Activated CD8-positive, alpha-beta memory T cell treated with anti-CD3 and anti-CD28 coated beads for 24 hours (primary cell): ENCODE data around the gene HOXA10.

Experiments
- DNase-seq: peaks from one replicate; pipeline ENCODE4 v3.0.0-alpha.2; 2020

Gene HOXA10

GRCh38 chr7:27165089-27165995, 8.8 kb downstream of the HOXA10 start, which contains the start of gene HOXA9:
Gene HOXA9, minus strand, starts transcription at chr7:27165537. Its CDS starts 80 bp downstream, at chr7:27165457.
- DNase-seq: peak; percentile 71

DNA sequence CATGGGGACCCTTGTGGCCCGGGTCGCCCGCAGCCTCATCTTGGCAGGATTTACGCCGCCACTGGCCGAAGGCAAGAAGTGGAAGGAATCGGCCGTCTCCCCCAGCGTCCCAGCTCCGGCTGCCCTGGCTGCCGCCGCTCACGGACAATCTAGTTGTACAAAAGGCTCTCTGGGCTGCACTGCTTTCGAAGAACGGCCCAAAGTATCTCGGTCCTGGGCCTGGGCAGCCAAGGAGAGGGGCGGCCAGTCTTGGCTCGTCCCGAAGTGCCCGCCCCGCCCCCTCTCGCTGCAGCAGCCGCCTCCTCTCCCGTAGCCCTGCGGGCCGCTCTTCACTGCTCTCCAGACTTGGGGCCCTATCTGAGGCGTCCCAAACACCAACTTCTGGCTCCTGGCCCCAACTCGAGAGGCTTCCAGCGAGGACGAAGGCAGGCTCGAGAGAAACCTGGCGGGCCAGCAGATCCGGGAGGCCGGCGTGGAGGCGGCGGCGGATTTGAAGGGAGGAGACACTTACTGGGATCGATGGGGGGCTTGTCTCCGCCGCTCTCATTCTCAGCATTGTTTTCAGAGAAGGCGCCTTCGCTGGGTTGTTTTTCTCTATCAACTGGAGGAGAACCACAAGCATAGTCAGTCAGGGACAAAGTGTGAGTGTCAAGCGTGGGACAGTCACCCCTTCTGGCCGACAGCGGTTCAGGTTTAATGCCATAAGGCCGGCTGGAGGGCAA, 9.6 kb downstream of the HOXA10 start:
- DNase-seq: no peak

- DNase-seq: no peak
Observed at GRCh38 chr7:27164045-27164366, 10.1 kb downstream of the HOXA10 start.

GRCh38 chr7:27163288-27164044, 10.7 kb downstream of the HOXA10 start:
- no peak for DNase-seq

DNA sequence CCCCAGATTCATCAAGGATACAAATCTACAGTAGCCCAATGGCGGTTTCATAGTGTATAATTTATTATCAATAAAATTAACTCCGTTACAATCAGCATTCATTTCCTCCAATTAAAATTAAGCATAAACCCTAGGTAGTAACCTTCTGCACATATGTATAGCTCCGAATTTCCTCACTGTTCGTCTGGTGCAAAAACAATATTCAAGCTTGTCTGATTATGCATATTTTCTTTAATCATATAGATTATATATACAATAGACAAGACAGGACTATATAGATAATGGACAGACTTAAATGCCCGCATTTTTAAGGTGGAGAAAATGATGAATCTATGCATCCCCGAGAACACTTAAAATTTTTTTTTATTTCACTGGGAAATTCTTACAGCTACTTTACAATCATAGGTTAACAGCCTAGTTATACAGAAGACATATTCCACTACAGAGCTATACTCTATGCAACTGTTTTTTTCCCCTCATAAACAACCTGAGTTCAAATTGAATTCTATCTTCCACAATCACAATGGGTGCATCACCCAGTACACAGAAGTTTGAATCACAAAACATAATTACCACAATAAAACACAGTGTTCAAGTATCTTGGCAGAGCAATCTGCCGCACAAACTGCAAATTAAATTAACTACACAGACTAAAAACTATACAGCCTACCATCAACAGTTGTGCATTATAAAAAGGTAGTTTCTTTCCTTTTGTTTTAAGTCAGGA, 11.4 kb downstream of the HOXA10 start:
- no peak for DNase-seq

GRCh38 chr7:27161721-27162560, 12.2 kb downstream of the HOXA10 start:
- no peak for DNase-seq

- no peak for DNase-seq
Observed at GRCh38 chr7:27161214-27161720, 12.9 kb downstream of the HOXA10 start.

DNA sequence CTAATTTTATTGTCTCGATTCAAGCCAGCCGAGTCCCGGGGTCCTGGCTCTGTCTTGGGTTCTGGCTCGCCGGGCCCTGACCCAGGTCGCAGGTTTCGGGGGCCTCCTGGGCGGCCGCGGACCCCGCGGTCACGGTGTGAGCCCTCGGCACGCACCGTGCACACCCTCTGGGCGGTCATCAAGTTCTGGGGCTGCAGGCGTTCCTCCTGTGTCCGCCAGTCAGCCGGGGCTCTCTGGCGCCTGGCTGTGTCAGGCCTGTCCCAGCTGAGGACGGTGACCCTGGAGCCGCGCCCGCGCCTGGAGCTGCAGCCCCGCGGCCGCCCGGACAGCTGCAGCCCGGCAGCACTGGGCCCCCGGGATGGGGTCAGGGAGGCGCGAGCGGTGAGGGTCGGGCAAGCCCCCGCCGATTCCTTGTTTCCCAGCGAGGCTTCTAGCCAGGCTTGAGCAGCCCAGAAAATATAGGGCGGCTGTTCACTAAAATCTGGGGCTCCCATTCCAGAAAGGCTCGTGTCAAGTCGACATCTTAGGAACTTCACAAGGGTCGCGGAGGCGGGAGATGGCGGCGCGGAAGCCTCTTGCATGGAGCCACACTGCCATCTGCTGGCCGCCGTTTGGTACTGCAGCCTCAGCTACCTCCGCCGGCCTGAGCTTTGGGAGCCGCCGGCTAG, 13.4 kb downstream of the HOXA10 start:
- peak; percentile 96 for DNase-seq

- DNase-seq: peak; percentile 76
Observed at GRCh38 chr7:27160145-27160545, 14.0 kb downstream of the HOXA10 start.

GRCh38 chr7:27159266-27160144, 14.6 kb downstream of the HOXA10 start:
- peak; percentile 57 for DNase-seq

DNA sequence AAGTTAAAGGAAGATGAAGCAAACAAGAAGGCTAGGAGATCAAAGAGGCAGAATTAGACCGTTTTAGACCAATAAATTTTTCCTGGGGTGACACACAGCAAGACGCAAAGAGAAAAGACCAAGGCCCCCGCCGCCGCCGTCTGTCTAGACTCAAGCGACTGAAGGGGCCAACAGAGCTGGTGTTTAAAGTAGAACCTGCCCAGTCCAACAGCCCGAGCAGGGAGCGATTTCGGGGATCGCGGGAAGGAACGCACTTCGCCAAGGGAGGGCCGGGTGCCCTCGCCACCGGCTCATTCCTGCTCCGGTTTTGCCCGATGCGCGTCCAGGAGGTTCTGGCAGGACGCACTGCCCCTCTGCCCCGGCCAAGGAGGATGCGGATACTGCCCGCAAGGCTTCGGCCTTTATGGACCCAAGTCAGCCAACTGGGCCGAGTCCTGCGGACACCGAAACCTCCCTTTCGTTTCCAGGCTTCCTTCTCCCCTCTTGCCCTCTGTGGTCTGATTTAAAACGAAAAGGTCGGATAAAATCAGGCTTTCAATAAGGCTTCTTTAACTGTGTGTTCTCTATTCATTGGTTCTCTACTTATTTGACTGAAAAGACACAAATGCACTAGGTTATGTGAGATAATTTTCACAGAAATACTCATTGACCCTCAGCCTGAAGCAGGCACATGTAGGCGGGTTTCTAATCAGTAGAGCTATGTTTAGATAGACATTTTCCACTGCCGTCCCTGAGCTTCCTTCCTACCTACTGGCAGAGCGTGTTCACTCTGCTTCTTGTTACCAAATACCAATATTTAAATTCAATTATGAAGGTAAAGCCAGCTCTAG, 15.5 kb downstream of the HOXA10 start:
- peak; percentile 60 for DNase-seq

- DNase-seq: no peak
Observed at GRCh38 chr7:27157702-27158431, 16.3 kb downstream of the HOXA10 start.

GRCh38 chr7:27156916-27157701, 17.0 kb downstream of the HOXA10 start:
- DNase-seq: peak; percentile 59

- DNase-seq: no peak
Observed at GRCh38 chr7:27156508-27156898, 17.6 kb downstream of the HOXA10 start, which contains the start of gene HOXA7. Gene HOXA7, minus strand, starts transcription at chr7:27156675. Its CDS starts 130 bp downstream, at chr7:27156545.

DNA sequence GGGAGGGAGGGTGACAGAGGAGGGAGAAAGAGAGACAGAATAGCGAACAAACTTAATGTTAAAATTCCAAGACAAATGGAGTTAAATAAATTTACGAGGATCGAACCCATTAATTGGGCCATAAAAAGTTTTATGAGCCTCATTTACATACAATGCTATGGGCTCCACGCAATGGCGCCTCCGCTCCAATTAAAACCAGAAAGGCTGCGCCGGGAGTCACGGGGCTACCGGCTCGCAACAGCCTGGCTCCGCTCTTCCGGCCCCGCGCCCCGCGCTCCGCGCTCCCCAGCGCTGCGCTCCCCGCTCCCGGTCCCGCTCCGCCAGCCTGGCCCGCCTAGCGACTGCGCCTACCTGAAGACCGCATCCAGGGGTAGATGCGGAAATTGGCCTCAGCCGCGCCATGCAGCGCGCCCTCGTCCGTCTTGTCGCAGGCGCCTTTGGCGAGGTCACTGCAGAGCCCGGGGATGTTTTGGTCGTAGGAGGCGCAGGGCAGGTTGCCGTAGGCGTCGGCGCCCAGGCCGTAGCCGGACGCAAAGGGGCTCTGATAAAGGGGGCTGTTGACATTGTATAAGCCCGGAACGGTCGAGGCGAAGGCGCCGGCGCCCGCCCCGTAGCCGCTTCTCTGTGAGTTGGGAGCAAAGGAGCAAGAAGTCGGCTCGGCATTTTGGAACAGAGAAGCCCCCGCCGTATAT, 18.2 kb downstream of the HOXA10 start:
- DNase-seq: peak; percentile 73
